GM13977 (cell line): ENCODE measurements around the gene ZSWIM6.
A peak's percentile ranks its signal among the peaks of the same experiment; 100 is the strongest.

Source experiments
- DNase-seq: peaks from one replicate; pipeline ENCODE4 v3.0.0; 2012; ENCODE audit warnings: low spot score
- CTCF ChIP-seq: IDR thresholded peaks from 2 replicates; pipeline ENCODE4 v1.5.1; 2012; ENCODE audit warnings: mild to moderate bottlenecking, control low read depth; ENCODE audit not compliant: insufficient read depth; ENCODE audit errors: extremely low read depth, missing control alignments
- in situ Hi-C: fragments of 300-500 bp; cut with MboI; formaldehyde crosslinking; loops from one replicate; pipeline ENCODE4 v1.12.0; 2022; ENCODE audit warnings: low sequenced_read_pairs, low pct_unique_long_range_greater_than_20kb, mixed read lengths, inconsistent platforms; ENCODE audit not compliant: unreplicated experiment

Gene ZSWIM6

GRCh38 chr5:61311056-61311610 is 20.9 kb upstream of the ZSWIM6 start:
- in situ Hi-C loops, result no loop called here
- TF ChIP-seq CTCF, result no peak
- no peak for DNase-seq

- in situ Hi-C loops, result no loop called here
- no peak for DNase-seq
- TF ChIP-seq CTCF, result no peak
Observed at GRCh38 chr5:61311836-61312808, 19.9 kb upstream of the ZSWIM6 start.

- in situ Hi-C loops, result no loop called here
Observed at GRCh38 chr5:61313960-61314681, 17.9 kb upstream of the ZSWIM6 start.

GRCh38 chr5:61318376-61318775 is 13.7 kb upstream of the ZSWIM6 start:
- TF ChIP-seq CTCF, result no peak
- in situ Hi-C loops, result no loop called here
- no peak for DNase-seq

More at GRCh38 chr5:61313960-61314681, 17.9 kb upstream of the ZSWIM6 start:
- TF ChIP-seq CTCF, result no peak
- DNase-seq, result no peak

- TF ChIP-seq CTCF, result no peak
- peak; percentile 81 for DNase-seq
- in situ Hi-C loops, result no loop called here
Observed at GRCh38 chr5:61319388-61320146, 12.5 kb upstream of the ZSWIM6 start.

- in situ Hi-C loops, result no loop called here
- no peak for TF ChIP-seq CTCF
- DNase-seq, result no peak
Observed at GRCh38 chr5:61320860-61321259, 11.2 kb upstream of the ZSWIM6 start.
